ENCODE data around the gene TTC7B. TPM values are rescaled to one million over a fixed set of nuclear protein-coding genes. Genes with fewer than 3 reads are reported as not detected.

The TTC7B gene
- total RNA-seq, 4 donors from 2014 or later = 0.18 to 53.6 (median 11.2) TPM

DNA sequence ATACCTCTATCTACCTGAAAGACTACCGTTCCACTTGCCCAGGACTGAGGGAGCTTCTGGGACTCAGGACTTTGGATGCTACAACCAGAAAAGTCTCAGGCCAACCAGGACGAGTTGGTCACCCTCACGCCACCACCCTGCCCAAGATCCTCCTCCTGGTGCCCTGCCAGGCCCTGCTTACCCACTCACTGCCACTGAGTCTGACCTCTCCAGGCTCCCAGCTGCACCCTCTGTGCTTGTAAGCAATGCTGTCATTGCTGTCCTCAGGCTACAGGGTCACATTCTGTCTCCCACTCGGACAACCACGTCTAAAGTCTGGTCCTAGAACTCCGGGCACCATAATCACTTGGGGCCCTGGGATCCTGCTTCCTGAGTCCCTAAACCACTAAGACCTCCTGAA, 9.2 kb downstream of the TTC7B start:
- Histone ChIP-seq H3K4me1 (no peaks in the 10 kb centered on the region), H3K9me3 (no peaks in the 10 kb centered on the region), H3K27me3 (no peaks in the 10 kb centered on the region), H3K27ac (no peak overlapping the region), H3K36me3 (no peaks in the 10 kb centered on the region), H3K4me3 (no peak overlapping the region)
- DNase-seq = no peak
- TF ChIP-seq, protein P1, sequence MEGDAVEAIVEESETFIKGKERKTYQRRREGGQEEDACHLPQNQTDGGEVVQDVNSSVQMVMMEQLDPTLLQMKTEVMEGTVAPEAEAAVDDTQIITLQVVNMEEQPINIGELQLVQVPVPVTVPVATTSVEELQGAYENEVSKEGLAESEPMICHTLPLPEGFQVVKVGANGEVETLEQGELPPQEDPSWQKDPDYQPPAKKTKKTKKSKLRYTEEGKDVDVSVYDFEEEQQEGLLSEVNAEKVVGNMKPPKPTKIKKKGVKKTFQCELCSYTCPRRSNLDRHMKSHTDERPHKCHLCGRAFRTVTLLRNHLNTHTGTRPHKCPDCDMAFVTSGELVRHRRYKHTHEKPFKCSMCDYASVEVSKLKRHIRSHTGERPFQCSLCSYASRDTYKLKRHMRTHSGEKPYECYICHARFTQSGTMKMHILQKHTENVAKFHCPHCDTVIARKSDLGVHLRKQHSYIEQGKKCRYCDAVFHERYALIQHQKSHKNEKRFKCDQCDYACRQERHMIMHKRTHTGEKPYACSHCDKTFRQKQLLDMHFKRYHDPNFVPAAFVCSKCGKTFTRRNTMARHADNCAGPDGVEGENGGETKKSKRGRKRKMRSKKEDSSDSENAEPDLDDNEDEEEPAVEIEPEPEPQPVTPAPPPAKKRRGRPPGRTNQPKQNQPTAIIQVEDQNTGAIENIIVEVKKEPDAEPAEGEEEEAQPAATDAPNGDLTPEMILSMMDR (IDR thresholded peaks at IDR 0.05) = no peak
- TF ChIP-seq POLR2A (IDR thresholded peaks at IDR 0.05) = no peak

DNA sequence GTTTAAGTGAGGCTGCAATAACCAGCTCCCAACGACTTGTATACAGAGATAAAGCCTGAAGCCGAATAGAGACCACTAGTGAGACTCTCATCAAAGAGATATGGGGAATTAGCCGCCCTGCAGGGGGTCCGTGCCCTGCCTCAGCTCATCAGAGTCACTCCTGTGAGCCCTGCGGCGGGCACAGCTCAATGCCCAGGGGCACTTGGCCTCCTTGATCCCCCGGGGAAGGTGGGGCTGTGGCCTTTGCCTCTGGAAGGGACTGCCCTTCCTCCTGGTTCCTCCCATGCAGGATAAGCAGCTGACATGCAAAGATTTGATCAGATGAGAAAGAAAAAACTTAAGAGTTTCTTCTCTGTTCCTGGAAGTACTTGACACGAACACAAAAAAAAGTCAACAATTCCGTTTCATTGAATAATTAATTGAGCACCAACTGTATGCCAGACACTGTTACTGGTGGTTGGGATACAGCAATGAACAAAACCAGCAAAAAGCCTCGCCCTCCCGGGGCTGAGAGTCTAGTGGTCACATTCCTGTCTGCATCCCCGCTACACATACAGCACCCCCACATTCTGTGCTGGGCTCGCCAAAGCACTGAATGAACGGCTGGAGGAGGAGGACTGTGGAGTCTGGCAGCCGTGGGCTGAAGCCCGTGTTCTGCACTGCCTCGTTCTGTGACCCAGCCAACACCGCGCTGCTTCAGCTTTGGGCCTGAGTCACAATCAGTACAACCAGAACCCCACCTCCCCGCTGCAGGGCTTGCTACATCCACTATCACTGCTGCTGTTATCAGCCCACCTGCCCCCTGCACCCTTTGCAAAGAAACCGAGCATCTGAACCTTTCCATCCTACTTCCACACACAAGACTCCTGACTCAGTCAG, 10.3 kb downstream of the TTC7B start:
- DNase-seq = no peak
- no peaks in the 10 kb centered on the region for H3K27me3 ChIP-seq
- no peak overlapping the region for H3K27ac ChIP-seq
- H3K4me3 ChIP-seq = no peak overlapping the region
- no peak for TF ChIP-seq POLR2A (IDR thresholded peaks at IDR 0.05)
- TF ChIP-seq, protein P1 (IDR thresholded peaks at IDR 0.05) = no peak
- H3K36me3 ChIP-seq = no peaks in the 10 kb centered on the region
- H3K4me1 ChIP-seq = no peaks in the 10 kb centered on the region
- no peaks in the 10 kb centered on the region for H3K9me3 ChIP-seq

DNA sequence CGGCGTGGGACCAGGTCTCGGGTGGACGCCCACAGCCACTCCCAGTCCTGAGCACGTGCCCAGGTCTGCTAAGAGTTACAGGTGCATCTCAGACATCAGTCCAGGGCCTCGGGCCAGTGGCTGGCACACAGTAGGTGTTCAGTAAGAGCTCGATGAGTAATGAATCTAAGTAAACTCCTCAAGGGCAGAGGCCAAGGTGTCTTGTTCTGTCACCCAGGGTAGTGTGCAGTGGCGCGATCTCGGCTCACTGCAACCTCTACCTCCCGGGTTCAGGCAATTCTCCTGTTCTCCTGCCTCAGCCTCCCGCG, 11.2 kb downstream of the TTC7B start:
- TF ChIP-seq, protein P1 (IDR thresholded peaks at IDR 0.05) = no peak
- TF ChIP-seq POLR2A (IDR thresholded peaks at IDR 0.05) = no peak
- Histone ChIP-seq H3K9me3 (no peaks in the 10 kb centered on the region), H3K27ac (no peak overlapping the region), H3K36me3 (no peaks in the 10 kb centered on the region), H3K4me1 (no peaks in the 10 kb centered on the region), H3K27me3 (no peaks in the 10 kb centered on the region), H3K4me3 (no peak overlapping the region)
- no peak for DNase-seq

DNA sequence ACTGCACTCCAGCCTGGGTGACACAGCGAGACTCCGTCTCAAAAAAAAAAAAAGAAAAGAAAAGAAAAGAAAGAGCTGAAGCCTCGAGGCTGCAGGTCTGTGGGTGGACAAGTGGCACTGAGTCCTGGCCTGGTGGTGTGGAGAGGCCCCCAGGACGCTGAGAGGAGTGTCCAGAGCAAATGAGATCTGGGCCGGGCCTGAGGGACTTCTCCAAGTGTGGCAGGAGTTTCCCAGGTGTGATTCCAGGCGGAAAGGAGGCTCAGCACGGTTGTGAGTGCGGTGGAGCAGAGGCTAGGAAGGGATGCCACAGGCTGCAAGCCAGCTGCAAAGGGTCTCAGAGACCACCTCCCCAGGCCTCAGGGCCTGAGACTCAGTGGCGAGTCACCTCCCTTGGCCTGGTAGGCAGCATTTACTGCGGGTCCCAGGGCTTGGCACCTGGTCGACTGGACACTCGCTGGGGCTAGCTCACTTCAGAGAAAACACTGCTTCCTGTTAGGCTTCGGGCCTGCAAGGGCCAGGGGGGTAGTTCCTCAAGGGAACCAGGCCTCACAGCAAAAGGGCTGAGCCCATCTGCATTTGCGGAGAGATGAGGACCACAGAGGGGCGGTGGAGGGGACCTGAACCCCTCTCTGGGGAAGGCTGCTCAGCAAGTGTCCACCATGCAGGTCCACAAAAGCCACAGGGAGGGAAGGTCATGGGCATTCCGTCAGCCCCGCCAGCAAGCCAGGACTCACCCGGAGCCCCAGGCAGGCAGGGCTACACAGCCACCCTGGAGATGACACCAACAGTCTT, 11.7 kb downstream of the TTC7B start:
- H3K27ac ChIP-seq = peak overlapping the region in 1 of 4 donors; percentile 31
- H3K4me1 ChIP-seq = no peaks in the 10 kb centered on the region
- H3K9me3 ChIP-seq = no peaks in the 10 kb centered on the region
- H3K4me3 ChIP-seq = no peak overlapping the region
- H3K27me3 ChIP-seq = no peaks in the 10 kb centered on the region
- TF ChIP-seq, protein P1 (IDR thresholded peaks at IDR 0.05) = no peak
- TF ChIP-seq POLR2A (IDR thresholded peaks at IDR 0.05) = no peak
- no peaks in the 10 kb centered on the region for H3K36me3 ChIP-seq
- no peak for DNase-seq

DNA sequence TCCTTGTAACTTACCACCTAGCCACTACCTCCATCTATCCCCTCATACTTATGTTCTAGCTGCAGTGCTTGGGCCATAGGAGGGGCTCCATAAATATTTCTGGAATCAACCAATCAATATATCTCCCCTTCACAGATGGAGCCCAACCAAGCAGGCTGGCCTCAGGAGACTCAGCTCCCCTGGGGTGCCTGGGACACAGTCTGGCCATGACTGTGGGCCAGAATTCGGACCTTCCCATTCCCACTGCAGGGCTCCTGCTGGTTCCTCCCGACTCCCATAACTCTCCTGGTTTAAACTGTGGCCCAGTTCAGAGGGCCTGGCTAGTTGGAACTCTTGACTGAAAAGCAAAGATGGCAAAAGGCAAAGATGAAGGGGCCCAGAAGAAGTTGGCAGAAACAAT, 13.0 kb downstream of the TTC7B start:
- no peaks in the 10 kb centered on the region for H3K36me3 ChIP-seq
- H3K4me3 ChIP-seq = no peak overlapping the region
- DNase-seq = no peak
- TF ChIP-seq, protein P1 (IDR thresholded peaks at IDR 0.05) = no peak
- TF ChIP-seq POLR2A (IDR thresholded peaks at IDR 0.05) = no peak
- no peaks in the 10 kb centered on the region for H3K9me3 ChIP-seq
- H3K27ac ChIP-seq = peak overlapping the region in 1 of 4 donors; percentile 8
- H3K4me1 ChIP-seq = no peaks in the 10 kb centered on the region
- no peaks in the 10 kb centered on the region for H3K27me3 ChIP-seq

Measured in Peyer's patch (tissue), 4 donors.